Astrocyte (in vitro differentiated cells and primary cell): Measurements from ENCODE around the gene CDKN2B-AS1.

Experiments used
- EZH2 ChIP-seq: IDR thresholded peaks from 2 replicates; pipeline ENCODE4 v1.6.1; 2012; ENCODE audit warnings: mild to moderate bottlenecking, low read length, inconsistent platforms; ENCODE audit not compliant: insufficient read depth
- TF ChIP-seq, protein P1 (sequence below): IDR thresholded peaks from 2 replicates; pipeline ENCODE4 v1.5.1; 2011; ENCODE audit warnings: low read depth, mild to moderate bottlenecking, inconsistent platforms, low read length, moderate library complexity; ENCODE audit not compliant: insufficient read depth

DNA sequence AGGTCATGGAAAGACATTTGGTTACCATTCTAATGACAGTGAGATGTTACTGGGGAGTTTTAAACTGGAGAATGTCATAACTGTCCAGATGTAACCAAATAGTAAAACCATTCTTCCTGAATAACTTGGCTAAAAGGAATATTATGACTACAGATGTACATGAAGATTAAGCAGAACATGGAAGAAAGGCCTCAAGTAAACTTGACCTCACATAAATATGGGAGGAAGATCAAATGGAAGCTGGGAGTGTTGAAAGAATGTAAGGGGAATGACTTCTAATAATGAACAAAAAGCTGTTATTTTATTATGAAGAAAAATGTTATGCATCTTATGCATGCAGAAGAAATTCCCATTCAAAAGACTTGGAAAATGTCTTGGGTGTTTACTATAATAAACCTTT, 122.2 kb downstream of the CDKN2B-AS1 start:
- TF ChIP-seq, protein P1, sequence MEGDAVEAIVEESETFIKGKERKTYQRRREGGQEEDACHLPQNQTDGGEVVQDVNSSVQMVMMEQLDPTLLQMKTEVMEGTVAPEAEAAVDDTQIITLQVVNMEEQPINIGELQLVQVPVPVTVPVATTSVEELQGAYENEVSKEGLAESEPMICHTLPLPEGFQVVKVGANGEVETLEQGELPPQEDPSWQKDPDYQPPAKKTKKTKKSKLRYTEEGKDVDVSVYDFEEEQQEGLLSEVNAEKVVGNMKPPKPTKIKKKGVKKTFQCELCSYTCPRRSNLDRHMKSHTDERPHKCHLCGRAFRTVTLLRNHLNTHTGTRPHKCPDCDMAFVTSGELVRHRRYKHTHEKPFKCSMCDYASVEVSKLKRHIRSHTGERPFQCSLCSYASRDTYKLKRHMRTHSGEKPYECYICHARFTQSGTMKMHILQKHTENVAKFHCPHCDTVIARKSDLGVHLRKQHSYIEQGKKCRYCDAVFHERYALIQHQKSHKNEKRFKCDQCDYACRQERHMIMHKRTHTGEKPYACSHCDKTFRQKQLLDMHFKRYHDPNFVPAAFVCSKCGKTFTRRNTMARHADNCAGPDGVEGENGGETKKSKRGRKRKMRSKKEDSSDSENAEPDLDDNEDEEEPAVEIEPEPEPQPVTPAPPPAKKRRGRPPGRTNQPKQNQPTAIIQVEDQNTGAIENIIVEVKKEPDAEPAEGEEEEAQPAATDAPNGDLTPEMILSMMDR: no peak
- TF ChIP-seq EZH2: no peak
